GM19025 (cell line): Measurements from ENCODE around the gene CSF3R.
A peak's percentile ranks its signal among the peaks of the same experiment; 100 is the strongest.
"Not testable (repeated sequence)": the region's sequence is repeated elsewhere in the genome, so short reads cannot be mapped to it uniquely, and the experiment has no call there.

ENCODE experiments used
- ATAC-seq: cut with Tn5 transposase; IDR thresholded peaks from one replicate; pipeline ENCODE4 v1.9.1; 2021; ENCODE audit warnings: mild to moderate bottlenecking, low read depth, moderate library complexity; ENCODE audit not compliant: unreplicated experiment

CSF3R gene

DNA sequence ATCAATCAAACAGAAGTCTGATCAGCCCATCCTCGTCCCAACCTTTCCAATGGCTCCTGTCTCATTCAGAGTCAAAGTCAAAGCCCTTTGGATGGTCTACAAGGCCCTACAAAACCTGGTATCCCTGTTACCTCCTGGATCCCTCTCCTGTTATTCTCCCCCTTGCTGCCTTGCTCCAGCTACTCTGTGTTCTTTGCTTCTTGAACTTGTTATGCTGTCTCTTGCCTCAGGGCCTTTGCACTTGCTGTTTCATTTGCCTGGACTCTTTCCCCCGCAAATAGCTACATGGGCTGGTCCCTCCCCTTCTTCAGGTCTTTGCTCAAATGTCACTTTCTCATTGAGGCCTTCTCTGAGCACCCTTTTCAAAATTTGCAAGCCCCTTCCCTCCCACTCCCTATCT, 1.4 kb upstream of the CSF3R start:
- no peak for ATAC-seq

GRCh38 chr1:36481771-36482723, 666 bp downstream of the CSF3R start:
- ATAC-seq = no peak

- no peak for ATAC-seq
These were observed 1.6 kb downstream of the CSF3R start for GRCh38 chr1:36481091-36481490.

DNA sequence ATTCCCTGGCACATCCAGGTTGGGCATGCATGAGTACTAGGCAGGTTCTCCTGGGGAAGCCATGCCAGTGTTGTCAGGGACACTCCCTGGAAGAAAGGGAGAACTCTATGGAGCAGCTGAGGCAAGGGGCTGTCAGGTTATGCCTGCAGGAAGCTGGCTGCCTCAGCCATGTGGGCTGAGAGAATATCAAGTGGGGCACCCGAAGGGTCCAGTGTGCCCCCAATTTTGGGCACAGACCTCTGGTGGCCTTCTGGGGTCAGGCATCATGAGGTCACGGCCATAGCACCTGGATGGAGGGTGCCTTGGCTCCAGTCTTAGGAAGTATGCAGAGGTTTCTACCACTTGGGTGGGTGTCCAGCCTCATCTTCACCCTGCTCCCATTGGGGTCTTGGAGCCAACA, 2.6 kb downstream of the CSF3R start:
- ATAC-seq = no peak

DNA sequence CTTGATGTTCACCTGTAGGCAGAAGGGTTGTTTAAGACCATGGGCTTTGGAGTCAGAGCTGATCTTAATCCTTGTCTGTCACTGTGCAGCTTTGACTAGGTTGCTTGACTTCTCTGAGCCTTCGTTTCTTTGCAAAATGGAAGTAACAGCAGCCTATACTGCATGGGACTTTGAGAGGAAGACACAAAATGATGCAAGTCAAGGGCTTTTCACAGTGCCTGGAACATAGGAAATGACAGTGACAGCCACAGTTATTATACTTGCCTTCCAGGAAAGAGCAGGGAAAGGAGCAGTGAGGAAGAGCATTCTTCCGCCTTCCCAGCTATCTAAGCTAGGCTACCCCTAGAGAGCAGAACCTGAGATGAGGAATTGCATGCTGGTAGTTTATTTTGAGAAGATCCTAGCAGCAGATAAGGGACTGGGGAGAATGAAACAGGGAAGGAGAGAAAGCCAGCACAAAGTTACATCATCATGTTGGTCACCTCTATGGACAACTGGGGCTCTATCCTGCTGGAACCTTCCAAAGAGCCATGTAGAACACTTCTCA, 3.1 kb downstream of the CSF3R start:
- no peak for ATAC-seq

DNA sequence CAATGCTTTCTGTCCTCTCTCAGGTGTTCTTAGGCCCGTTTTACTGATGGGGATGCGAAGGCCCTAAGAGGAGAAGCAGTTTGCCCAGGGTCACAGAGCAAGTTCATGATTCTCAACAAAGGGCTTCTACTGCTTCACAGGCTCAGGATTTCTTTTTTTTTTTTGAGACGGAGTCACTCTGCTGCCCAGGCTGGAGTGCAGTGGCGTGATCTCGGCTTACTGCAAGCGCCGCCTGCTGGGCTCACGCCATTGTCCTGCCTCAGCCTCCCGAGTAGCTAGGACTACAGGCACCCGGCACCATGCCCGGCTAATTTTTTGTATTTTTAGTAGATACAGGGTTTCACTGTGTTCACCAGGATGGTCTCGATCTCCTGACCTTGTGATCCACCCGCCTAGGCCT, 5.1 kb downstream of the CSF3R start:
- not testable (repeated sequence) for ATAC-seq

GRCh38 chr1:36476945-36477344, 5.8 kb downstream of the CSF3R start:
- ATAC-seq = no peak

DNA sequence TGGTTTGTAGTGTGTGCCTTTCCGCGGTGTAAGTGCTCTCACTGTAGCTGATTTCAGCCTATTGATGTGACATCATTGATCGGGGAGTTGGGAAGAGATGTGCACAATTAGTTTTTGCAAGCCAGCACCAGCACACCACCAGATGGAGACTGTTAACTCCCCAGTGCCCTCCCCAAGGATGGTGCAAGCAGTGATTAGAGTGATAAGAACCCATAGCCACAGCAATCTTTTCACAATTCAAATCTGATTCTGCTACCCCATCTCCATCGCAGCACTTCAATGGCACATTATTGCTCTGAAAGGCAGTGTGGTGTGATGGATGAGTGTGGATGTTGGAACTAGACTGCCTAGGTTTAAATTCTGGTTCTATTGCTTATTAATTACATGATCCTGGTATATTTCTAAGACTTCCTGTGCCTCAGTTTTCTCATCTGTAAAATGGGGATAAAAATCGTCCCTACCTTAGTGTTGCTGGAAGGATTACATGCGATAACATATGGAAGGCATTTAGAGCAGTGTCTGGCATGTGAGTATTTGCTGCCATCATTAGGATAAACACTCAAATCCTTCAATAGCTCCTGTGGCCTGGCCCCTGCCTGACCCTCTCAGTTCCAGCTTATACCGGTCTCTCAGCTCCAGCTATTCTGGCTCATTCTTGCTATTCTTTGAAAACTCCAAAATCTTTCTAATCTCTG, 6.7 kb downstream of the CSF3R start:
- ATAC-seq = no peak

GRCh38 chr1:36475341-36475740, 7.4 kb downstream of the CSF3R start:
- no peak for ATAC-seq

- no peak for ATAC-seq
These were observed 10.1 kb downstream of the CSF3R start for GRCh38 chr1:36472656-36473055.

DNA sequence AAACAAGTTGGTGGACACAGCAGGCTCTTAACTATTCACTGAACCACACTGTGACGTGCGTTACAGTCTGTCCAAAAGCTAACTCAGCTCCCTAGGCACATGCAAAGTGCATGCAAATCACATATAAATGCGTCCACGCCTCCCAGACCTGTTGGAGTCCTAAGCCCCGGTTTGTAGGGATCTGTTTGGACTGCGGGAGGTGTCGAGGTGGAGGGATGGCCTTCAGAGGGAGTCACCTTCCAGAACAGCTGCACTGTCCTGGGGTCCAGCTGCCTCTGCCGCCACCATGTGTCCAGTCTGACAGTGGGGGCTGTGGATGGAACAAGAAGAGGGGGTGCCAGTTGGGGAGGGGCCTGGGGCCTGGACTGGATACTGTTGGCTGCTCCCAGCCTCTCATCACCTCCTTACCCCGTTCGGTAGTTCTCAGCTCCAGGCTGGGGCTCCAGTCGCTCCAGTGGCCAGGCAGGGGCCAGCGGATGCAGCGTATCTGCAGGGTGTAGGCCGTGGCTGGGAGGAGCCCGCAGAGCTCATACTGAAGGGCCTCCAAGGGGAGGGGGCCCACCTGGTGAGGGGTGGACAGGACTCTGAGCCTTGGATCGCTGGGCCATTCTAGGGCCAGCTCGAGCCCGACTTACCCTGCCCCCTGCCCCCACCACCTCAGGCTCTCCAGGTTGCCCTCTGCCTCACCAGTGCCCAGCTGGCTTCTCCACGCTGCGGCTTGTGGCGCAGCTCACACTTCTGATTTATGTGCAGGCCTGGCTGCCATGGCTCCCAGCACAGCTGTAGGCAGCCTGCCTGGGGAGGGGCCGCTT, 10.7 kb downstream of the CSF3R start:
- no peak for ATAC-seq

GRCh38 chr1:36469163-36469562, 13.6 kb downstream of the CSF3R start:
- no peak for ATAC-seq

- ATAC-seq = no peak
These were observed 14.8 kb downstream of the CSF3R start for GRCh38 chr1:36467700-36468455.

DNA sequence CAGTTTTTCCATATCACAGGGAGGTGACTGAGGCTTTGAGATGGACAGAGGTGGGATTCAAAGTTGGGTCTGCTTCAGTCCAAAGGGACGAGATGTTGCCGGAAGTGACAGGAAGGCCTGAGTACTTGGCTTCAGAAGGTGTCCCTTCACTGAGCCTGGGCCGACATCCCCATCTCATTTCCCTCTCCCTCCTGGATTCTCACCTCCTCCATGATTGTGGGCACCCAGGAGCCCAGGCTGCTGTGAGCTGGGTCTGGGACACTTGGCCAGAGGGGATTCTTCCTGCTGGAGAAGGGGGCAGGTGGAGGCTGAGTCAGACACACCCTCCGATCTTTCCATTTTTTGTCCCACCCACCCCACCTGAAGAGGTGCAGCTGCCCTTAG, 15.7 kb downstream of the CSF3R start:
- ATAC-seq = no peak

DNA sequence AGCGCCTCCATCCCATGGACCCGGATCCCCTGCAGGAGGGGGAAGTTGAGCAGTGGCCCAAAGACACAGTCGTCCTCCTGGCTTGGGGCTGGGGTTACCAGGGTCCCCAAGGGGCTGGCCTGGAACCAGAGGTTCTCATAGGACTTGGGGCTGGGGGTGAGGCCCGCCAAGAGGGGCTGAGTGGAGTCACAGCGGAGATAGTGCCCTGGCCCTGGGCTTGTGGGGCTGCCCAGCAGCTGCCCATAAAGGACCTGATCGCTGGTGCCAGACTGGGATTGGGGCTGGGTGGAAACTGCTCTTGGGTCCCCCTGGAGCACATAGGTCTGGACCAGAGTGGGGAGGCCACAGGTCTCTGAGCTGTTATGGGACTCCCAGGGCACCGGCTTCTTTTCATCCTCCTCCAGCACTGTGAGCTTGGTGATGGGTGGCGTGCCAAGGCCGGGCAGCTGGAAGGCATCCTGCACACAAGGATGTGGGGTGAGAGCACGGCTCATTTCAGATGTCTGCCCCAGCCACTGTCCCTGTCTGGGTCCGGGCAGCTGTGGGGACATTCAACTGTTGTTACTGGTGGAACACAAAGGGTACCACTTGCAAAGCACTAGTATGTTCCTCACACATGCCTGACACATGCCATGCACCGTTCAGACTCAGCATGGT, 16.2 kb downstream of the CSF3R start:
- no peak for ATAC-seq

- ATAC-seq = no peak
These were observed 16.9 kb downstream of the CSF3R start for GRCh38 chr1:36465731-36466369.

DNA sequence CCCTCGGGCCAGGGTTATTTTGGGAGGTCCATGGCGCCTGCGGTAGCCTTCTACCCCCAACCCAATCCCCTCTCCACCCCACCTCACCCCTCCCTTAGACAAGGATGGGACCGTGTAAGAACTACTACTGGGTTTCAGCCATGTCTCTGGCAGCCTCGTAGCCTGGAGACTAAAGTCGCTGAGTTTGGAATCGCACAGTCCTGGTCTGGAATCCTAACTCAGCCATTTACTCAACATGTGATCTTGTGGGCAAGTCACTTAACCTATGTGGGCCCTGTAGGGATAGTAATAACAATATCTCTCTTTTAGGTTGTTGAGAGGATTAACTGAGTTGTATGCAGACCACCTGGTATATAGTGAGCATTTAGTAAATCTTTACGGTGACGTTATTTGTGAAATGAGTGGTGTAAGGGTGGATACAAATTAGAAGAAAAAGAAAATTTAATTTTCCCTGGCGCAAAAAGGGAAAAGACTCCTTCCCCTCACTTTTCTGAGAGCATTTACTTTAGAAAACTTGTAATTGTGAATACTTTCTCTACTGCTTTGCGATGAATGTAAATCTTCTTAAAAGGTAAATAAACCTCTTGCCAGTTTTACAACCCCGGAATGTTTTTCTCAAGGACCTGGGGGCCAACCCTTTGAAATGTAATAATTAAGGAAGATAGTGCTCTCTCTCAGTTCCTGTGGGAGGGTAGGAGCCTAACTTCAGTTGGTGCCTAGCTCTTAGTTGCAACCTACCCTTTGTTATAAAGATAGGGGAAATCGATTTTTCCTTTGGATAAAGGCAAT, 17.9 kb downstream of the CSF3R start:
- peak; percentile 25 for ATAC-seq
